Measurements from ENCODE around the gene ANKRD2.

- TF ChIP-seq CTCF (IDR thresholded peaks at IDR 0.05; ENCODE audit: borderline replicate concordance, extremely low read depth, low read length, poor library complexity, severe bottlenecking) (no peak), EZH2 (IDR thresholded peaks at IDR 0.05; ENCODE audit: borderline replicate concordance, low read depth, low read length, severe bottlenecking) (no peak)
Measured at GRCh38 chr10:97629289-97629688, 56.7 kb downstream of the ANKRD2 start.

All from DND-41 (cell line).